AML-193 (cell line): ENCODE data around the gene TMEM269.
A peak's percentile ranks its signal among the peaks of the same experiment; 100 is the strongest.
"Not testable (repeated sequence)": the region's sequence is repeated elsewhere in the genome, so short reads cannot be mapped to it uniquely, and the experiment has no call there.

Experiments
- DNase-seq, 2 experiments: peaks; one replicate each; lab custom pipeline; 2025; lab: John Stamatoyannopoulos, UW

Gene TMEM269

GRCh38 chr1:42748021-42748420, 36.8 kb upstream of the TMEM269 start:
- no peak for DNase-seq

GRCh38 chr1:42748461-42749410, 36.1 kb upstream of the TMEM269 start:
- no peak for DNase-seq

GRCh38 chr1:42750041-42750440, 34.8 kb upstream of the TMEM269 start:
- no peak for DNase-seq

- not testable (repeated sequence) for DNase-seq
Measured at GRCh38 chr1:42751511-42752070, 33.2 kb upstream of the TMEM269 start.

GRCh38 chr1:42752284-42752683, 32.5 kb upstream of the TMEM269 start:
- DNase-seq: no peak

- no peak for DNase-seq
Measured at GRCh38 chr1:42753070-42753469, 31.7 kb upstream of the TMEM269 start.

GRCh38 chr1:42756956-42757891, 27.6 kb upstream of the TMEM269 start:
- DNase-seq: peak; percentile 72 to 74

GRCh38 chr1:42757892-42758275, 26.9 kb upstream of the TMEM269 start:
- DNase-seq: no peak

- no peak for DNase-seq
Measured at GRCh38 chr1:42758641-42759040, 26.1 kb upstream of the TMEM269 start.

GRCh38 chr1:42759114-42759513, 25.7 kb upstream of the TMEM269 start:
- no peak for DNase-seq

- DNase-seq: no peak
Measured at GRCh38 chr1:42761567-42761966, 23.2 kb upstream of the TMEM269 start.

GRCh38 chr1:42762269-42762668, 22.5 kb upstream of the TMEM269 start:
- no peak for DNase-seq

- no peak for DNase-seq
Measured at GRCh38 chr1:42765269-42765668, 19.5 kb upstream of the TMEM269 start.

- DNase-seq: peak; percentile 32 to 53
Measured at GRCh38 chr1:42765832-42766740, 18.7 kb upstream of the TMEM269 start.

GRCh38 chr1:42766741-42767509, 17.9 kb upstream of the TMEM269 start, which contains the start of the genes C1orf50 and P3H1:
Gene C1orf50, plus strand, starts transcription at chr1:42767249. Its CDS starts 63 bp downstream, at chr1:42767312.
Gene P3H1, minus strand, starts transcription at chr1:42767028. Its CDS starts 57 bp downstream, at chr1:42766971.
- peak; percentile 97 for DNase-seq

- peak; percentile 14 to 25 for DNase-seq
Measured at GRCh38 chr1:42767510-42768000, 17.2 kb upstream of the TMEM269 start.

- no peak for DNase-seq
Measured at GRCh38 chr1:42768172-42768571, 16.6 kb upstream of the TMEM269 start.

- DNase-seq: no peak
Measured at GRCh38 chr1:42769811-42770210, 15.0 kb upstream of the TMEM269 start.

GRCh38 chr1:42773420-42773819, 11.4 kb upstream of the TMEM269 start:
- no peak for DNase-seq

- no peak for DNase-seq
Measured at GRCh38 chr1:42774928-42775526, 9.8 kb upstream of the TMEM269 start.
